HEK293T (cell line): ENCODE results near the gene KCNE4.

Experiments
- ARNT ChIP-seq: fragments of 450-650 bp; IDR thresholded peaks from 2 replicates; pipeline ENCODE4 v1.6.1; 2017; ENCODE audit warnings: mild to moderate bottlenecking
- BHLHE40 ChIP-seq: fragments of 450-650 bp; IDR thresholded peaks from 2 replicates; pipeline ENCODE4 v1.6.1; 2016; ENCODE audit warnings: mild to moderate bottlenecking, moderate library complexity, borderline replicate concordance
- CTBP1 ChIP-seq: fragments of 450-650 bp; IDR thresholded peaks from 2 replicates; pipeline ENCODE4 v1.6.1; 2016; ENCODE audit warnings: borderline replicate concordance
- FOXK2 ChIP-seq: fragments of 450-650 bp; IDR thresholded peaks from 2 replicates; pipeline ENCODE4 v1.6.1; 2016; ENCODE audit warnings: mild to moderate bottlenecking
- HDGF ChIP-seq: fragments of 450-650 bp; IDR thresholded peaks from 2 replicates; pipeline ENCODE4 v1.6.1; 2017; ENCODE audit warnings: antibody characterized with exemption, borderline replicate concordance
- L3MBTL2 ChIP-seq: fragments of 450-650 bp; conservative IDR thresholded peaks from 2 replicates; pipeline ENCODE4 v1.6.1; 2016; ENCODE audit warnings: mild to moderate bottlenecking
- NFRKB ChIP-seq: fragments of 450-650 bp; IDR thresholded peaks from 2 replicates; pipeline ENCODE4 v1.6.1; 2016; ENCODE audit warnings: mild to moderate bottlenecking, moderate library complexity
- PKNOX1 ChIP-seq: fragments of 450-650 bp; IDR thresholded peaks from 2 replicates; pipeline ENCODE4 v1.6.1; 2016
- SP1 ChIP-seq: fragments of 450-650 bp; IDR thresholded peaks from 2 replicates; pipeline ENCODE4 v1.6.1; 2017
- SUZ12 ChIP-seq: fragments of 450-650 bp; IDR thresholded peaks from 2 replicates; pipeline ENCODE4 v1.6.1; 2016; ENCODE audit warnings: mild to moderate bottlenecking
- TARDBP ChIP-seq: fragments of 450-650 bp; IDR thresholded peaks from 2 replicates; pipeline ENCODE4 v1.6.1; 2016

DNA sequence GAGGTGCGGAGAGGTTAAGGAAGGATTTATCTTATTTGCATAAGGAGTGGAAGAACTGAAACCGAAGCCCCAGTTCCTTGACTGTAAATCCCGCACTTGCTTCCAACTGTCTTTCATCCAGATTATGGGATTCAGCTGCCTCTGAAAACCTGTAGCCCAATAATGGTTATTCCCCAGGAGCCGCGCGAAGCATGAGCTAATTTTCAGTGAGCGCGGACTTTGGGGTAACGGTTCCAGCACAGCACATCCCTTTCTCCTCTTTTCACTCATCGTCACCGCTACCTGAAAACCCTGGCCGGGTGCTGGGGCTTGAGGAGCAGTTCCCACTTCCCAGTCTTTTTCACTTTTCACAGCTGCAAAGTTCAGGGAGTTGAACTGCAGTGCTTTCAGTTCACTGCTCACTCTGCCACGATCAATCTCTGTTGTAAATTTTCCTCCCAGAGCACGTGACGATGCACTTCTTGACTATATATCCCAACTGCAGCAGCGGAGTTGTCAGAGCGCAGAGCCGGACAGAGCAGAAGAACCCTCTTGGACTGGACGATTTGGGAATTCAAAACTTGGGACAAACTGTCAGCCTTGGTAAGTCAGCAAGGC, at the start of gene KCNE4:
- no peak for TF ChIP-seq FOXK2
- TF ChIP-seq TARDBP, result no peak
- TF ChIP-seq L3MBTL2, result no peak
- TF ChIP-seq NFRKB, result no peak
- no peak for TF ChIP-seq ARNT
- TF ChIP-seq BHLHE40, result no peak
- TF ChIP-seq PKNOX1, result no peak
- TF ChIP-seq HDGF, result no peak
- TF ChIP-seq SUZ12, result no peak
- TF ChIP-seq CTBP1, result no peak
- no peak for TF ChIP-seq SP1
